NB4 (cell line): Measurements from ENCODE around the gene ABT1.
"Not testable (repeated sequence)": the region's sequence is repeated elsewhere in the genome, so short reads cannot be mapped to it uniquely, and the experiment has no call there.

Experiments
- MAX ChIP-seq: IDR thresholded peaks from 2 replicates; pipeline ENCODE4 v1.6.1; 2011; ENCODE audit warnings: low read depth, low read length
- TF ChIP-seq, protein P1 (sequence below): IDR thresholded peaks from one replicate; pipeline ENCODE4 v1.5.1; 2012; ENCODE audit warnings: low read depth, low read length

- TF ChIP-seq, protein P1, sequence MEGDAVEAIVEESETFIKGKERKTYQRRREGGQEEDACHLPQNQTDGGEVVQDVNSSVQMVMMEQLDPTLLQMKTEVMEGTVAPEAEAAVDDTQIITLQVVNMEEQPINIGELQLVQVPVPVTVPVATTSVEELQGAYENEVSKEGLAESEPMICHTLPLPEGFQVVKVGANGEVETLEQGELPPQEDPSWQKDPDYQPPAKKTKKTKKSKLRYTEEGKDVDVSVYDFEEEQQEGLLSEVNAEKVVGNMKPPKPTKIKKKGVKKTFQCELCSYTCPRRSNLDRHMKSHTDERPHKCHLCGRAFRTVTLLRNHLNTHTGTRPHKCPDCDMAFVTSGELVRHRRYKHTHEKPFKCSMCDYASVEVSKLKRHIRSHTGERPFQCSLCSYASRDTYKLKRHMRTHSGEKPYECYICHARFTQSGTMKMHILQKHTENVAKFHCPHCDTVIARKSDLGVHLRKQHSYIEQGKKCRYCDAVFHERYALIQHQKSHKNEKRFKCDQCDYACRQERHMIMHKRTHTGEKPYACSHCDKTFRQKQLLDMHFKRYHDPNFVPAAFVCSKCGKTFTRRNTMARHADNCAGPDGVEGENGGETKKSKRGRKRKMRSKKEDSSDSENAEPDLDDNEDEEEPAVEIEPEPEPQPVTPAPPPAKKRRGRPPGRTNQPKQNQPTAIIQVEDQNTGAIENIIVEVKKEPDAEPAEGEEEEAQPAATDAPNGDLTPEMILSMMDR: not testable (repeated sequence)
- not testable (repeated sequence) for TF ChIP-seq MAX
Measured at GRCh38 chr6:26547363-26547762, 49.4 kb upstream of the ABT1 start.
